ENCODE results near the gene AKAP13. TPM values are rescaled to one million over a fixed set of nuclear protein-coding genes. Genes with fewer than 3 reads are reported as not detected.

AKAP13 gene
- total and polyA plus RNA-seq, 2 of the 13 experiments (the other 11 are each of a cell fraction or from before 2014, with no cell fraction given) = 6.7 to 27.1 TPM

- no peak for TF ChIP-seq SNAPC4 (CRISPR knock-in tag; IDR thresholded peaks at IDR 0.05)
- no peak for TF ChIP-seq ZNF138 (CRISPR knock-in tag; IDR thresholded peaks at IDR 0.05; ENCODE audit: low read depth)
- no peak for TF ChIP-seq ZNF879 (CRISPR knock-in tag; IDR thresholded peaks at IDR 0.05)
- no peak for TF ChIP-seq HNF1A (IDR thresholded peaks at IDR 0.05; ENCODE audit: low read depth)
- TF ChIP-seq HNF1A (CRISPR knock-in tag; IDR thresholded peaks at IDR 0.05; ENCODE audit: borderline replicate concordance) = peak; percentile 46; the same call in 1 of the 2 replicates
- no peak for TF ChIP-seq KLF9 (CRISPR knock-in tag; IDR thresholded peaks at IDR 0.05; ENCODE audit: low read depth)
- peak; percentile 43; the same call in 1 of the 2 replicates for TF ChIP-seq TCF7 (IDR thresholded peaks at IDR 0.05; ENCODE audit: low read depth)
- peak; percentile 47; the same call in 1 of the 2 replicates for TF ChIP-seq ISL2 (CRISPR knock-in tag; IDR thresholded peaks at IDR 0.05)
- peak; percentile 53 for TF ChIP-seq BCL6 (CRISPR knock-in tag; IDR thresholded peaks at IDR 0.05)
- TF ChIP-seq TBX3 (IDR thresholded peaks at IDR 0.05; ENCODE audit: borderline replicate concordance) = no peak
- no peak for TF ChIP-seq ZBTB37 (CRISPR knock-in tag; IDR thresholded peaks at IDR 0.05)
- TF ChIP-seq ZFP62 (CRISPR knock-in tag; IDR thresholded peaks at IDR 0.05) = no peak
- no peak for TF ChIP-seq PBX3 (CRISPR knock-in tag; IDR thresholded peaks at IDR 0.05; ENCODE audit: borderline replicate concordance)
- no peak for TF ChIP-seq ZNF326 (CRISPR knock-in tag; IDR thresholded peaks at IDR 0.05; ENCODE audit: borderline replicate concordance)
- TF ChIP-seq RNF219 (CRISPR knock-in tag; IDR thresholded peaks at IDR 0.05) = no peak
- no peak for TF ChIP-seq KLF11 (CRISPR knock-in tag; IDR thresholded peaks at IDR 0.05)
- TF ChIP-seq ZNF589 (CRISPR knock-in tag; conservative IDR thresholded peaks at IDR 0.05) = no peak
Measured at GRCh38 chr15:85515212-85515611, 134.8 kb downstream of the AKAP13 start (continued).
